Measurements from ENCODE around the gene SEPTIN8. TPM values are rescaled to one million over a fixed set of nuclear protein-coding genes. Genes with fewer than 3 reads are reported as not detected.
A peak's percentile ranks its signal among the peaks of the same experiment; 100 is the strongest.

The SEPTIN8 gene
- polyA plus RNA-seq, 1 of the 3 experiments (the other 2 are of a cell fraction) = 54.9 TPM

GRCh38 chr5:132788990-132789886, 12.2 kb upstream of the SEPTIN8 start:
- Histone ChIP-seq H3K9me3 (no peaks in the 10 kb centered on the region), H3F3A (replicated peaks; ENCODE audit: insufficient read depth) (peaks cover 6% of the 10 kb centered on the region), H3K9ac (no peak overlapping the region), H3K27me3 (ENCODE audit: insufficient read depth) (no peaks in the 10 kb centered on the region), H3K4me2 (no peak overlapping the region), H3K27ac (ENCODE audit: low read depth in 2 of 2, low read length in 1 of 2) (peak overlapping the region in 1 of 2 experiments; percentile 34; a peak in 1 of 4 replicates), H3K4me3 (ENCODE audit: low read depth in 2 of 2, low read length in 1 of 2) (no peak overlapping the region), H4K20me1 (ENCODE audit: insufficient read depth) (no peaks in the 10 kb centered on the region), H2AFZ (ENCODE audit: low read depth) (no peak overlapping the region), H3K79me2 (ENCODE audit: insufficient read depth) (no peaks in the 10 kb centered on the region), H3K36me3 (replicated peaks in 1 of 2; ENCODE audit: control insufficient read depth in 1 of 2, insufficient read depth in 2 of 2, low read length in 1 of 2) (no peaks in the 10 kb centered on the region), H3K9me2 (no peaks in the 10 kb centered on the region), H3K4me1 (ENCODE audit: control insufficient read depth in 1 of 2, insufficient read depth in 2 of 2, low read depth in 1 of 2, low read length in 1 of 2) (peaks cover 0 to 17% of the 10 kb centered on the region in 2 experiments; a peak in 1 of 4 replicates)
- no peak for DNase-seq
- ChIA-PET CTCF (interaction anchor here (0.7 to 0.9 kb wide), 2 partner anchors 30 to 262 kb away, joined by 3 to 6 read pairs; no protein-coding TSS in a partner anchor), POLR2A (interaction anchor here (0.6 kb wide), 1 partner anchor 420 kb away, joined by 3 read pairs; the partner anchor contains the start of gene SLC22A5)
- no peak for TF ChIP-seq RAD21 (IDR thresholded peaks at IDR 0.05; ENCODE audit: low read length)
- TF ChIP-seq TEAD4 (IDR thresholded peaks at IDR 0.05; ENCODE audit: borderline replicate concordance, insufficient read depth) = no peak
- TF ChIP-seq EZH2phosphoT487 (IDR thresholded peaks at IDR 0.05; ENCODE audit: borderline replicate concordance, low read depth) = no peak
- no peak for TF ChIP-seq FOSL2 (IDR thresholded peaks at IDR 0.05; ENCODE audit: borderline replicate concordance, low read depth)
- no peak for TF ChIP-seq RXRA (IDR thresholded peaks at IDR 0.05; ENCODE audit: borderline replicate concordance, low read depth)
- TF ChIP-seq GATA2 (CRISPR knock-in tag; IDR thresholded peaks at IDR 0.05) = no peak
- TF ChIP-seq PBX3 (IDR thresholded peaks at IDR 0.05) = no peak
- TF ChIP-seq NRF1 (IDR thresholded peaks at IDR 0.05; ENCODE audit: low read depth, low read length) = no peak
- TF ChIP-seq REST (IDR thresholded peaks at IDR 0.05; ENCODE audit: low read depth, low read length) = no peak
- no peak for TF ChIP-seq CHD2 (IDR thresholded peaks at IDR 0.05; ENCODE audit: low read length, partially characterized antibody)
- no peak for TF ChIP-seq ELF1 (IDR thresholded peaks at IDR 0.05)
- TF ChIP-seq NFIC (IDR thresholded peaks at IDR 0.05; ENCODE audit: borderline replicate concordance) = no peak
- TF ChIP-seq USF2 (IDR thresholded peaks at IDR 0.05; ENCODE audit: borderline replicate concordance, low read depth, low read length) = no peak
- TF ChIP-seq MAX (IDR thresholded peaks at IDR 0.05; ENCODE audit: low read depth) = no peak
- no peak for TF ChIP-seq FOXJ3 (CRISPR knock-in tag; IDR thresholded peaks at IDR 0.05)
- TF ChIP-seq MXI1 (IDR thresholded peaks at IDR 0.05; ENCODE audit: low read depth, low read length) = no peak
- no peak for TF ChIP-seq TCF12 (IDR thresholded peaks at IDR 0.05)
- no peak for TF ChIP-seq RFX5 (IDR thresholded peaks at IDR 0.05; ENCODE audit: low read length)
- TF ChIP-seq CTCF (IDR thresholded peaks at IDR 0.05) = no peak
- no peak for TF ChIP-seq SIN3A (IDR thresholded peaks at IDR 0.05; ENCODE audit: borderline replicate concordance, low read depth, low read length)
- 81% methylated on average over 7 of the region's 8 CpGs for WGBS (ENCODE audit: low lambda C conversion rate)
